ENCODE measurements around the gene CMTR2.
"Not testable (repeated sequence)": the region's sequence is repeated elsewhere in the genome, so short reads cannot be mapped to it uniquely, and the experiment has no call there.

The CMTR2 gene

GRCh38 chr16:71295950-71296349 lies 6.7 kb upstream of the CMTR2 start:
- Mint-ChIP-seq H3K4me3 (no peak overlapping the region), H3K27me3 (peaks cover 17% of the 10 kb centered on the region), H3K4me1 (no peaks in the 10 kb centered on the region), H3K27ac (no peak overlapping the region), H3K9me3 (no peaks in the 10 kb centered on the region), H3K36me3 (no peaks in the 10 kb centered on the region)
- CTCF ChIA-PET: interaction anchor here (1.0 kb wide), 1 partner anchor 16 kb away, joined by 3 read pairs; no protein-coding TSS in a partner anchor
- no peak for DNase-seq

GRCh38 chr16:71293919-71294318 lies 4.7 kb upstream of the CMTR2 start:
- CTCF ChIA-PET: interaction anchor here (1.6 kb wide), 1 partner anchor 18 kb away, joined by 4 read pairs; no protein-coding TSS in a partner anchor
- no peaks in the 10 kb centered on the region for H3K9me3 Mint-ChIP-seq
- no peaks in the 10 kb centered on the region for H3K4me1 Mint-ChIP-seq
- no peak for DNase-seq
- H3K36me3 Mint-ChIP-seq: no peaks in the 10 kb centered on the region
- no peak overlapping the region for H3K4me3 Mint-ChIP-seq
- H3K27ac Mint-ChIP-seq: no peak overlapping the region
- H3K27me3 Mint-ChIP-seq: peaks cover 17% of the 10 kb centered on the region

GRCh38 chr16:71292095-71292494 lies 2.9 kb upstream of the CMTR2 start:
- DNase-seq, H3K4me3 Mint-ChIP-seq, CTCF ChIA-PET, H3K9me3 Mint-ChIP-seq, H3K27ac Mint-ChIP-seq: not testable (repeated sequence)
- peaks cover 14% of the 10 kb centered on the region for H3K36me3 Mint-ChIP-seq
- peaks cover 15% of the 10 kb centered on the region for H3K4me1 Mint-ChIP-seq
- peaks cover 13% of the 10 kb centered on the region for H3K27me3 Mint-ChIP-seq

DNA sequence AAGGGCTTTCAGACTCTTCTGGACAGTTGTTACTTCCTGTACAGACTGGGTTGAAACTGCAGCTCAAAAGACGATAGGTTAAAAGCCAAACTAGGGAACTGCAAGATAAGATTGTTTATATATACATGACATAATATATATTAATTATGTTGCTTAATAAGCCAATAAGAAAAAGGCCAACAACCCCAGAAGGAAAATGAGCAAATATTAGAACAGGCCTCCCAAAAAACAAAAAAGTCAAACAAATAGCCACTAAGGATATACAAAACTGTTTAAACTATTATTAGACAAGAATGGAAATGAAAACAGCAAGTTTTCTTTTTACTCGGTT lies 495 bp upstream of the CMTR2 start:
- Mint-ChIP-seq H3K36me3 (peaks cover 34% of the 10 kb centered on the region), H3K4me1 (peaks cover 21% of the 10 kb centered on the region), H3K4me3 (peak overlapping the region; percentile 82), H3K9me3 (no peaks in the 10 kb centered on the region), H3K27ac (peak overlapping the region; percentile 89), H3K27me3 (peaks cover 13% of the 10 kb centered on the region)
- CTCF ChIA-PET: interaction anchor here (2.2 kb wide), 1 partner anchor 22 kb away, joined by 11 read pairs; no protein-coding TSS in a partner anchor
- DNase-seq: no peak

DNA sequence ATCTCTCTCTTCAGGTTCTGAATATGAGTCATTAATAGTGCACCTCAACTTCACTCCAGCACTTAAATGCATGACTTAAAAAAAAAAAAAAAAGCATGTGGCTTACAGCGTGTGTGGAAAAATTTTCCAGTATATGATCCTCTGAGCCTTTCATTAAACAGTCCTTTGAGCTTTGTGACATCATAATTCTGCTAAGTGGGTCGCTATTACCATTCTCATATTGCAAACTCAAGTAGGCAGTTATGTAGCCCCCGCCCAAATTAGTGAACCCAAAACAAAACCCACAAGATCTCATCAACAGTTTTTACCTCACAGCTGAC lies 672 bp downstream of the CMTR2 start:
- Mint-ChIP-seq H3K27me3 (peaks cover 13% of the 10 kb centered on the region), H3K4me3 (peak overlapping the region; percentile 82), H3K9me3 (no peaks in the 10 kb centered on the region), H3K4me1 (peaks cover 21% of the 10 kb centered on the region), H3K27ac (peak overlapping the region; percentile 89), H3K36me3 (peaks cover 46% of the 10 kb centered on the region)
- DNase-seq: no peak
- CTCF ChIA-PET: interaction anchor here (0.6 to 2.2 kb wide), 2 partner anchors 23 to 210 kb away, joined by 3 to 11 read pairs; no protein-coding TSS in a partner anchor

DNA sequence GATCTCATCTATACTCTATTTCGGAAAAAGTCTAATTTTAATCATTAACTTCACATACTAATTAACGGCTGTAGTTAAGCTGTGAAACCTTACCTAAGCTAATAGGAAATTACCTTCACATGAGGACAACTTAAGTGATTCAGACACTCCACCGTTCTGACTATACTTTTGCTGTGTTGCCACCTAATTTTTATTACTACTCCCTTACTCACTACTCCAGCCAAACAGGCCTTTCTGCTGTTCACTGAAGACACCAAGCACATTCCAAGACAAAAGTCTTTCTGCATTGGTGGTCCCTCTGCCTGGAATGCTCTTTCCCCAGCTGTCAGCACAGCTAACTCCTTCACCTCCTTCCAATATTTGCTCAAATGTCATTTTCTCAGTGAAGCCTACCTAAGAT lies 1.3 kb downstream of the CMTR2 start:
- no peak for DNase-seq
- H3K4me3 Mint-ChIP-seq: peak overlapping the region; percentile 82
- H3K36me3 Mint-ChIP-seq: peaks cover 52% of the 10 kb centered on the region
- peaks cover 10% of the 10 kb centered on the region for H3K27me3 Mint-ChIP-seq
- peaks cover 21% of the 10 kb centered on the region for H3K4me1 Mint-ChIP-seq
- no peaks in the 10 kb centered on the region for H3K9me3 Mint-ChIP-seq
- peak overlapping the region; percentile 89 for H3K27ac Mint-ChIP-seq
- CTCF ChIA-PET: interaction anchor here (2.2 kb wide), 1 partner anchor 24 kb away, joined by 11 read pairs; no protein-coding TSS in a partner anchor

GRCh38 chr16:71287454-71287853 lies 1.7 kb downstream of the CMTR2 start:
- Mint-ChIP-seq H3K27ac (no peak overlapping the region), H3K36me3 (peaks cover 56% of the 10 kb centered on the region), H3K9me3 (no peaks in the 10 kb centered on the region), H3K27me3 (peaks cover 6% of the 10 kb centered on the region), H3K4me3 (no peak overlapping the region), H3K4me1 (peaks cover 21% of the 10 kb centered on the region)
- CTCF ChIA-PET: interaction anchor here (2.2 kb wide), 1 partner anchor 24 kb away, joined by 11 read pairs; no protein-coding TSS in a partner anchor
- no peak for DNase-seq

- Mint-ChIP-seq H3K4me1 (peaks cover 19% of the 10 kb centered on the region), H3K4me3 (no peak overlapping the region), H3K27ac (no peak overlapping the region), H3K27me3 (no peaks in the 10 kb centered on the region), H3K36me3 (peaks cover 60% of the 10 kb centered on the region), H3K9me3 (no peaks in the 10 kb centered on the region)
- CTCF ChIA-PET: interaction anchor here (1.6 kb wide), 1 partner anchor 27 kb away, joined by 3 read pairs; no protein-coding TSS in a partner anchor
- DNase-seq: no peak
Observed at GRCh38 chr16:71283612-71284011, 5.6 kb downstream of the CMTR2 start.

- Mint-ChIP-seq H3K4me3 (no peak overlapping the region), H3K27me3 (no peaks in the 10 kb centered on the region), H3K4me1 (peaks cover 12% of the 10 kb centered on the region), H3K9me3 (no peaks in the 10 kb centered on the region), H3K36me3 (peaks cover 53% of the 10 kb centered on the region), H3K27ac (no peak overlapping the region)
- CTCF ChIA-PET: interaction anchor here (0.6 to 1.6 kb wide), 2 partner anchors 28 to 1513 kb away, joined by 3 read pairs; no protein-coding TSS in a partner anchor
- DNase-seq: no peak
Observed at GRCh38 chr16:71282943-71283342, 6.3 kb downstream of the CMTR2 start.

DNA sequence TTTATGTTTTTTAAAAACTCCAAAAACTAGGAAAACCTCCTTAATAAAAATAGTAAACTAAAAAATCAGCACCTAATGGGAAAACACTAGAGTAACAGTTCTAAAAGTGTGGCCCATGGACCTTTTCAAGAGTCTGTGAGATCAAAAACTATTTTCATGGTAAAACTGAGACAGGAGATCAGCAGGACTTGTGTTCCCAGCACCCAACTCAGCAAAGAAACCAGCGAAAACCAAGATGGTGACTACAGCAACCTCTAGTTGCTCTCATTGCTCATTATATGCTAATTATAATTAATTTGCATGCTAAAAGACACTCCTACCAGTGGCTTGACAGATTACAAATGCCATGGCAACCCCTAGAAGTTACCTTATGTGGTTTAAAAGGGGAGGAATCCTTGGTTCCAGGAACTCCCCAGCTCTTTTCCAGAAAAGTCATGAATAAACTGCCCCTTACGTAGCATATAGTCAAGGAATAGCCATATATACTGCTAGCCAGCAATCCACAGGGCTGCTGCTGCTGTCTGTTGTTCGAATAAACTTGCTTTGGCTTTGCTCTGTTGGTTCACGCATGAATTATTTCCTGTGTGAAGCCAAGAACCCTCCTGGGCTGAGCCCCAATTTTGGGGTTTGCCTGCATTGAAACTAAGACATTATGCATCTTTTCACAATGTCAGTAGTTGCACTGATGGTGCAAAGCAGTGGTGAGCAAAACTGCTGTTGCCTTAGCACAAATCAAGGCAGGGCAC lies 12.4 kb downstream of the CMTR2 start:
- CTCF ChIA-PET: no interaction called here
- H3K27ac Mint-ChIP-seq: no peak overlapping the region
- peaks cover 8% of the 10 kb centered on the region for H3K9me3 Mint-ChIP-seq

DNA sequence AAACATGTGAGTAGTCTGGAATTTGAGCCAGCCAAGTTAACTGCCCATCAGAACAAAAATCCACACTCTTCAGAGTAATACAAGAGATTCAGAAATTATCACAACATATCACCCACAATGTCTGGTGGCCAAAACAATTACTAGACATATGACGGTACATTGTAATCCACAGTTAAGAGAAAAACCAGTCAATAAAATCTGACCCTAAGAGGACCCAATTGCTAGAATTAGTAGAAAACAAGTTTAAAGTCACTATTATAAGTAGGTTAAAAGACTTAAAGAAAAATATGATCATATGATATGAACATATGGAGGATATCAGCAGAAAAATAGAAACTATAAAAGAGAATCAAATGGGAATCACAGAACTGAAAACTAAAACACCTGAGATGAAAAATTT lies 15.8 kb downstream of the CMTR2 start:
- no peak overlapping the region for H3K4me3 Mint-ChIP-seq
- no peak overlapping the region for H3K27ac Mint-ChIP-seq
- H3K27me3 Mint-ChIP-seq: peaks cover 11% of the 10 kb centered on the region
- no peaks in the 10 kb centered on the region for H3K36me3 Mint-ChIP-seq
- no peak for DNase-seq
- peaks cover 8% of the 10 kb centered on the region for H3K9me3 Mint-ChIP-seq
- H3K4me1 Mint-ChIP-seq: no peaks in the 10 kb centered on the region
- CTCF ChIA-PET: no interaction called here

More for the DNA sequence above, 12.4 kb downstream of the CMTR2 start:
- H3K4me1 Mint-ChIP-seq: no peaks in the 10 kb centered on the region
- no peak overlapping the region for H3K4me3 Mint-ChIP-seq
- peaks cover 2% of the 10 kb centered on the region for H3K36me3 Mint-ChIP-seq
- DNase-seq: no peak
- H3K27me3 Mint-ChIP-seq: peaks cover under 1% of the 10 kb centered on the region

DNA sequence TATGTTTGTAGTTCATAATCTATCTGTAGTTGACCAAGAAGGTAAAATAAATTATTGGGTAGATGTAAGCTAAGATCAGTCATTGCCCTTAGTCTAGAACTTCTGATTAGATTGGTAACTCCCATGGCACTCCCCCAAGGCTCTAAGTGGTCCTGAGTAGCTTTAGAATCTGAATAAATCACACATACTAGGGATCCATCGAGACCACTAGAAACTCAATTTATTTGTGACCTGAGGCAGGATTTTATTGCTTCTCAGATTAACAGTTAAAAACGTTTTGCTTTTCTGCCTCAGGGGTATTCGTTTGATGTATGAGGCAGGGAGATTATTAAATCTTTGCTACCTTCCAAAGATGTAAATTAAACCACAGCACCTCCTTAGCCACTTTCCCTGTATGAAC lies 24.9 kb downstream of the CMTR2 start:
- H3K27me3 Mint-ChIP-seq: peaks cover 6% of the 10 kb centered on the region

GRCh38 chr16:71263582-71263981 lies 25.6 kb downstream of the CMTR2 start:
- CTCF ChIA-PET: no interaction called here
- peaks cover 9% of the 10 kb centered on the region for H3K27me3 Mint-ChIP-seq
- H3K4me3 Mint-ChIP-seq: no peak overlapping the region
- H3K9me3 Mint-ChIP-seq: no peaks in the 10 kb centered on the region
- DNase-seq: no peak
- peaks cover 4% of the 10 kb centered on the region for H3K4me1 Mint-ChIP-seq
- H3K36me3 Mint-ChIP-seq: no peaks in the 10 kb centered on the region
- H3K27ac Mint-ChIP-seq: no peak overlapping the region

More for the DNA sequence above, 24.9 kb downstream of the CMTR2 start:
- Mint-ChIP-seq H3K27ac (no peak overlapping the region), H3K36me3 (no peaks in the 10 kb centered on the region), H3K4me3 (no peak overlapping the region), H3K9me3 (no peaks in the 10 kb centered on the region), H3K4me1 (no peaks in the 10 kb centered on the region)
- no peak for DNase-seq
- CTCF ChIA-PET: no interaction called here

- CTCF ChIA-PET: no interaction called here
Observed at GRCh38 chr16:71262391-71262790, 26.8 kb downstream of the CMTR2 start.

DNA sequence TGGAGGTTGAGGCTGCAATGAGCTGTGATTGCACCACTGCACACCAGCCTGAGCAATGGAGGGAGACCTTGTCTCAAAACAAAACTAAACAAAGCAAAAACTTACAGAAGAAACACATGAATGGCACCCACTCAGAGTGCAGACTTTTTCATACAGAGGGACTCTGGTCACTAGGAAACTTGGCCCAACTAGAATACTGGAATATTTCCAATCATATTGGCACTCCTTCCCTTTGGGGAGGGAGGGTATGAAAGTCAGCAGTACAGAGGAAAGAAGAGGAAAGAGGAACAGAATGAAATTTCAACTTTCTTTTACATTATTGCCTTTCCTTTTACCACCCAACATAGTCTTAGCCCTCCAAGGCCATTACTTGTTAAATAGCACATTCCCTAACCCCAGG lies 28.2 kb downstream of the CMTR2 start:
- Mint-ChIP-seq H3K4me3 (no peak overlapping the region), H3K36me3 (no peaks in the 10 kb centered on the region), H3K27ac (no peak overlapping the region), H3K27me3 (peaks cover 9% of the 10 kb centered on the region), H3K4me1 (peaks cover 4% of the 10 kb centered on the region), H3K9me3 (no peaks in the 10 kb centered on the region)
- no peak for DNase-seq
- CTCF ChIA-PET: no interaction called here

More at GRCh38 chr16:71262391-71262790, 26.8 kb downstream of the CMTR2 start:
- H3K27me3 Mint-ChIP-seq: peaks cover 9% of the 10 kb centered on the region
- H3K4me3 Mint-ChIP-seq: no peak overlapping the region
- H3K36me3 Mint-ChIP-seq: no peaks in the 10 kb centered on the region
- no peak for DNase-seq
- H3K4me1 Mint-ChIP-seq: peaks cover 4% of the 10 kb centered on the region
- H3K27ac Mint-ChIP-seq: no peak overlapping the region
- no peaks in the 10 kb centered on the region for H3K9me3 Mint-ChIP-seq
